Skin epidermis (tissue), 12 donors: ENCODE measurements around the gene MID2.
A peak's percentile ranks its signal among the peaks of the same experiment; 100 is the strongest.
"Not testable (repeated sequence)": the region's sequence is repeated elsewhere in the genome, so short reads cannot be mapped to it uniquely, and the experiment has no call there.

Experiments
- H3K27ac ChIP-seq, 21 experiments: fragments of 200-600 bp; sonication (generic) in 11 of 21; one replicate each; pipeline ENCODE4 v1.5.0; 2020; ENCODE audit warnings: mild to moderate bottlenecking in 3 of 21, inconsistent platforms in 2 of 21, moderate library complexity in 2 of 21
- H3K4me3 ChIP-seq, 7 experiments: fragments of 200-600 bp; sonication (generic) in 2 of 7; one replicate each; pipeline ENCODE4 v1.5.0; 2020; ENCODE audit warnings: inconsistent platforms in 2 of 7, mild to moderate bottlenecking in 2 of 7, moderate library complexity in 1 of 7

MID2 gene

DNA sequence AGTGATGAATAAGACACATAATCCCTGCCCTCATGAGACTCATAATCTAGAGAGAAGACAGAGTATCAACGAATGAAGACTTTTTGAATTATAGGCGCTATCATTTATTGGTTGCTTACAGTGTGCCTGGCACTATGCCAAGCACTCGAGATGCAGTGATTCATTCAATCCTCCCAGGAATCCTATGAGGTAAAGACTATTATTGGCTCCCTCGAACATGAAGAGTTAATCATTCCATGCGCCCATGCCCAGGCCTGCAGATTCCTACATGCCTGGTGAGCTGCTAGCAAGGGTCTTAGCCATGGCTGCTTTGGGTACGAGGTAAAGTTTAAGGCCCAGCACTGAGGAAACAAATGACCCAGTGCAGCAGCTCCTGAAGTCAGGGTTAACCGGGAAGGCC, 109.5 kb downstream of the MID2 start:
- peak overlapping the region in 3 of 7 experiments; percentile 31 to 45 (median 41) for H3K4me3 ChIP-seq

DNA sequence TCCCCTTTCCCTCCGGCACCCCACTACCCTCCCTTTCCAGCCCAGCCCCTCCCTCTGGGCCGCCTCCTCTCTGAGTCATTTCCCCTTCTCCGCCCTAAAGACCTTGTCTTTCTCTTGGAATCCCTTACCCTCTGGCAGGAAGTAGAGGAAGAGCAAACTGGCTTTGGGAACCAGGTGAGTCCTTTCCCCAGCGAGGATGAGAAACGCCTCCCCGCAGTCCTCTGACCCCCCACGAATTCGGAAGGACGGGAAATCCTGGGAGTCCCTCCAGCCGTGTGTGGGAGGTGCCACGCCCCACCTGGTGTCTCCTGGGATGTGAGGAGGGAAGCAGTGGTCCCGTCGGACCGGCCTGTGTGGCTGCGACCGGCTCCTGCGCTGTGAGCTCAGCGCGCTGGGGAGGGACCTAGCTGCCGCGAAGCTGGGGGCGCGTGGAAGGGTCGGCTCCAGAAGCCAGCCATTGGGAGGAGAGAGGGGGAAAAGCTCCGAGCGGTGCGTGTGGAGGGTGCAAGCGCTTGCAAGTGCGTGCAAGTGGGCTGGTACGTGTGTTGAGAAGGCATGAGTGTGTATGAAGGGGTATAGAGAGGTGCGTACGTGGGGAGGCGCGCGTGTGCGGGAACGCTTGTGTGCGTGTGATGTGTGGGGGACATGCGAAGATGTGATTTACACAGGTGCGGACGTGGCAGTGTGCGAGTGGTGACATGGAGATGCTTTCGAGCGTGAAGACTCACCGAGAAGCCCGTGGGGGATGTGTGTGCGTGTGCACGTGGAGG, 110.2 kb downstream of the MID2 start:
- Histone ChIP-seq H3K27ac (peak overlapping the region in 2 of 21 experiments; percentile 47 to 59), H3K4me3 (peak overlapping the region in 6 of 7 experiments; percentile 18 to 45 (median 35))

More for the DNA sequence above, 109.5 kb downstream of the MID2 start:
- H3K27ac ChIP-seq = peak overlapping the region in 2 of 21 experiments; percentile 47 to 59

DNA sequence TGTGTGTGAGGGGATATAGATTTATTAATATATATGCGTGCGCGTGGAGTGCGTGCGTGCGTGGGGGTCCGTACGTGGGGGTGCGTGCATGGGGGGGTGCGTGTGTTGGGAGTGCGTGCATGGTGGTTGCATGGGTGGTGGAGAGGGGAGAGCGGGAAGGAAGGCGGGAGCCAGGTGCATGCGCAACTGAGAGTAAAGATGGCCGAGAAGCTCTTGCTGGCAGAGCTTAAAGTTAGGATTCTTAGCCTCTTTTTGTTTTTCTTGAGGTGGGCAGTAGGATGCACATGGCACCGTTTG, 110.7 kb downstream of the MID2 start:
- H3K27ac ChIP-seq = peak overlapping the region in 1 of 21 experiments; percentile 59
- H3K4me3 ChIP-seq = peak overlapping the region in 5 of 7 experiments; percentile 23 to 45 (median 39)

DNA sequence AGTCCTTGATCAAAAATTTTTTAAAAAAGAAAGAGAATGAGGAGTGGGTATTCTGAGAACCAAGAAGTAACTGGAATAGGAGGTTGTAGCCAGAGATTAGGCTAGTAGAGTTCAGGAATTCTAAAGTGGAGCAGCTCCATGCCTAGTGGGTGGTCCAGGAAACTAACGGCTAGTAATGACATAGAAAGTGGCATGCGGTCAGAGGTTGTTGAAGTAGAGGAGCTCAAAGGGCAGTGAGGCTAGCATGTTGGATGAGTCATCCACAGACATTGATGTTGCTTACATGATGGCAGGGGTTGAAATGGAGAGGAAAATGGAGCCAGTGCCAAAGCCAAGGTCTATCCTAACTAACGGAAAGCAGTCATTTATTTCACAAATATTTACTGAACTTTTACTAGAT, 114.4 kb downstream of the MID2 start:
- Histone ChIP-seq H3K4me3 (no peak overlapping the region), H3K27ac (no peak overlapping the region)

DNA sequence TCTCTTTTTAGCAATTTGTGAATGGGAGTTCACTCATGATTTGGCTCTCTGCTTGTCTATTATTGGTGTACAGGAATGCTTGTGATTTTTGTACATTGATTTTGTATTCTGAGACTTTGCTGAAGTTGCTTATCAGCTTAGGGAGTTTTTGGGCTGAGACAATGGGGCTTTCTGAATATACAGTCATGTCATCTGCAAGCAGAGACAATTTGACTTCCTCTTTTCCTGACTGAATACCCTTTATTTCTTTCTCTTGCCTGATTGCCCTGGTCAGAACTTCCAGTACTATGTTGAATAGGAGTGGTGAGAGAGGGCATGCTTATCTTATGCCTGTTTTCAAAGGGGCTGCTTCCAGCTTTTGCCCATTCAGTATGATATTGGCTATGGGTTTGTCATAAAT, 129.7 kb downstream of the MID2 start:
- H3K27ac ChIP-seq, H3K4me3 ChIP-seq: not testable (repeated sequence)

DNA sequence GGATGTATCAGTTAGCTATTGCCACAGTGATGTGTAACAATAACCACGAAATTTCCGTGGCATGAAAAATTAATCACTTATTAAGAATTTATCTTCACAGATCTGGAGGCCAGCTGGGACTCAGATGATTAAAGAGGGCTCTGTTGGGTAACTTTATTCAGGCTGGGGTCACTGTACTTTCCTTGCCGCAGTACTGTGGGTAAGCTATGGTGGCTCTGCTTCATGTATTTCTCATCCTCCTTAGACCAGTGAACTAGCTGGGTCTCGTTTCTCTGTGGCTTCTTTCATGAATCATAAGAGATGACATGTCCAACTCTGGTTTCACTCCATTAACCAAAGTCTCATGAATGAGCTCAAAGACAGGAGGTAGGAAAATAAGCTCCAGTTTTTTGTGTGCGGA, 143.0 kb downstream of the MID2 start:
- no peak overlapping the region for H3K4me3 ChIP-seq

DNA sequence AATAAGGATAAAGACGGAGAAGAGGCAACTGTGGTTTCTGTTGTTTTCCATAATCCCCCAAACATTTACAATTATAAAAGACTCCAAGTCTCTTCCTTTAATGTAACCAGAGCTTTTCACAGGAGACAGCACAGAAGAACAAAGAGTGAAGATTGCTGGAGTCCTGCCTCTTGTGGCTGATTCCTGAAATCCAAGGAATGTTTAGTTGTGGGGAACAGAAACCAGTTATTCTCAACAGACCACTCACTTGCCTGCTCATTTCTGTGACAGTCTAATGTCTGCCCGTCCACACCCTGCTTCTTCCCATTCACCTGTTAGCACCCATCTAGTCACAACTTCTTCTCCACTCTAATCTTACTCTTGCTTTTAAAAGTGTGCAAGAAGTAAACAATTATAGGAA, 144.4 kb downstream of the MID2 start:
- Histone ChIP-seq H3K27ac (no peak overlapping the region), H3K4me3 (no peak overlapping the region)

More for the DNA sequence above, 143.0 kb downstream of the MID2 start:
- no peak overlapping the region for H3K27ac ChIP-seq

DNA sequence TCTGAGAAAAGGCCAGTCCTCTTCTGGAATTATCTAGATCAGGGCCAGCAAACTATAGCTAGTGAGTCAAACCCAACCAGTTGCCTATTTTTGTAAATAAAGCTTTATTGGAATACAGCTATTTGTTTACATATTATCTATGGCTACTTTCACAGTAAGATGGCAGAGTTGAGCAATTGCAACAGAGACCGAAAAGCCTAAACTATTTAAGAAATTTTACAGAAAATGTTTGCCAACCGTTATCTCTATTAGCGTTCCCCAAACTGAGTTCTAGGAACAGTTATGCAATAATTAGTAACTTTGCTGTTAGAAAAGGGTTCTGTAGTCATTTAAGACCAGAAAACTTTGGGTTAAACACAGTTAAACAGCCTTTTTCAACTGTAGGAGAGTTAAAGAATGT, 146.0 kb downstream of the MID2 start:
- no peak overlapping the region for H3K27ac ChIP-seq
- H3K4me3 ChIP-seq = no peak overlapping the region
